ENCODE measurements around the gene FAM199X.

FAM199X gene

GRCh38 chrX:104165894-104166734 is at the start of gene FAM199X:
FAM199X (plus strand) TSS chrX:104166453; CDS start chrX:104166786, 333 bp downstream.
- peak; percentile 87 for DNase-seq

- no peak for DNase-seq
These were observed 48.5 kb upstream of the FAM199X start for GRCh38 chrX:104117759-104118158.

GRCh38 chrX:104118765-104119164 is 47.5 kb upstream of the FAM199X start:
- no peak for DNase-seq

- peak; percentile 25 for DNase-seq
These were observed 43.4 kb upstream of the FAM199X start for GRCh38 chrX:104122829-104123228.

GRCh38 chrX:104126856-104127255 is 39.4 kb upstream of the FAM199X start:
- no peak for DNase-seq

GRCh38 chrX:104130808-104131207 is 35.4 kb upstream of the FAM199X start:
- DNase-seq: no peak

GRCh38 chrX:104134583-104135261 is 31.5 kb upstream of the FAM199X start:
- no peak for DNase-seq

- no peak for DNase-seq
These were observed 30.6 kb upstream of the FAM199X start for GRCh38 chrX:104135677-104136076.

- peak; percentile 68 for DNase-seq
These were observed 29.8 kb upstream of the FAM199X start for GRCh38 chrX:104136241-104137019.

GRCh38 chrX:104137496-104137895 is 28.8 kb upstream of the FAM199X start:
- peak; percentile 29 for DNase-seq

- no peak for DNase-seq
These were observed 25.0 kb upstream of the FAM199X start for GRCh38 chrX:104141087-104141760.

GRCh38 chrX:104151037-104151436 is 15.2 kb upstream of the FAM199X start:
- no peak for DNase-seq

- DNase-seq: peak; percentile 84
These were observed 9.4 kb upstream of the FAM199X start, which contains the start of gene SLC25A53 for GRCh38 chrX:104156630-104157529. SLC25A53 (minus strand) TSS chrX:104157009; CDS start chrX:104105257, 51,752 bp downstream.

- DNase-seq: no peak
These were observed 633 bp downstream of the FAM199X start for GRCh38 chrX:104166735-104167436.

- no peak for DNase-seq
These were observed 1.9 kb downstream of the FAM199X start for GRCh38 chrX:104168127-104168526.

- DNase-seq: no peak
These were observed 5.9 kb downstream of the FAM199X start for GRCh38 chrX:104172121-104172520.

- no peak for DNase-seq
These were observed 6.5 kb downstream of the FAM199X start for GRCh38 chrX:104172788-104173187.

- DNase-seq: no peak
These were observed 7.6 kb downstream of the FAM199X start for GRCh38 chrX:104173841-104174240.

GRCh38 chrX:104183685-104184084 is 17.4 kb downstream of the FAM199X start:
- no peak for DNase-seq

GRCh38 chrX:104187931-104188330 is 21.7 kb downstream of the FAM199X start:
- DNase-seq: no peak

- no peak for DNase-seq
These were observed 23.6 kb downstream of the FAM199X start for GRCh38 chrX:104189837-104190236.
